HepG2 (cell line): ENCODE results near the gene RUVBL2. TPM values are rescaled to one million over a fixed set of nuclear protein-coding genes. Genes with fewer than 3 reads are reported as not detected.

Experiments used
- BORCS8-MEF2B ChIP-seq: sonication (generic); formaldehyde crosslinking; IDR thresholded peaks from 2 replicates; pipeline ENCODE4 v1.8.0; 2022; ENCODE audit warnings: mild to moderate bottlenecking, missing genetic modification reagents
- EEA1 ChIP-seq: sonication (generic); formaldehyde crosslinking; IDR thresholded peaks from 2 replicates; pipeline ENCODE4 v1.5.1; 2020; ENCODE audit warnings: mild to moderate bottlenecking, missing genetic modification reagents, borderline replicate concordance
- ETS1 ChIP-seq: sonication (generic); formaldehyde crosslinking; IDR thresholded peaks from 2 replicates; pipeline ENCODE4 v1.4.0; 2020; ENCODE audit warnings: missing genetic modification reagents
- FLYWCH1 ChIP-seq: sonication (generic); formaldehyde crosslinking; IDR thresholded peaks from 2 replicates; pipeline ENCODE4 v1.8.1; 2023; ENCODE audit warnings: mild to moderate bottlenecking, missing genetic modification reagents
- HIC2 ChIP-seq: sonication (generic); formaldehyde crosslinking; IDR thresholded peaks from 2 replicates; pipeline ENCODE4 v1.9.0; 2022; ENCODE audit warnings: low read depth, missing genetic modification reagents
- HNF1B ChIP-seq: sonication (generic); formaldehyde crosslinking; IDR thresholded peaks from 2 replicates; pipeline ENCODE4 v1.5.1; 2020; ENCODE audit warnings: mild to moderate bottlenecking, moderate library complexity, missing genetic modification reagents
- IKZF5 ChIP-seq: IDR thresholded peaks from 2 replicates; pipeline ENCODE4 v1.6.1; 2018; ENCODE audit warnings: missing genetic modification reagents, mild to moderate bottlenecking, missing compliant biosample characterization
- KAT8 ChIP-seq: IDR thresholded peaks from 2 replicates; pipeline ENCODE4 v1.6.1; 2016; ENCODE audit warnings: missing genetic modification reagents, missing compliant biosample characterization
- THAP11 ChIP-seq: IDR thresholded peaks from 2 replicates; pipeline ENCODE4 v1.6.1; 2016; ENCODE audit warnings: missing biosample characterization, missing genetic modification reagents
- ZBTB49 ChIP-seq: sonication (generic); formaldehyde crosslinking; IDR thresholded peaks from 2 replicates; pipeline ENCODE4 v1.4.0; 2020; ENCODE audit warnings: missing genetic modification reagents, borderline replicate concordance
- ZFP41 ChIP-seq: sonication (generic); formaldehyde crosslinking; IDR thresholded peaks from 2 replicates; pipeline ENCODE4 v1.4.0; 2020; ENCODE audit warnings: mild to moderate bottlenecking, missing genetic modification reagents, borderline replicate concordance
- ZNF20 ChIP-seq: sonication (generic); formaldehyde crosslinking; IDR thresholded peaks from 2 replicates; pipeline ENCODE4 v1.4.0; 2020; ENCODE audit warnings: mild to moderate bottlenecking, moderate library complexity, missing genetic modification reagents
- ZNF282 ChIP-seq: fragments of 450-650 bp; IDR thresholded peaks from 2 replicates; pipeline ENCODE4 v1.6.1; 2018; ENCODE audit not compliant: partially characterized antibody
- ZNF333 ChIP-seq: sonication (generic); formaldehyde crosslinking; IDR thresholded peaks from 2 replicates; pipeline ENCODE4 v1.4.0; 2020; ENCODE audit warnings: mild to moderate bottlenecking, missing genetic modification reagents, borderline replicate concordance
- ZNF740 ChIP-seq: sonication (generic); formaldehyde crosslinking; IDR thresholded peaks from 2 replicates; pipeline ENCODE4 v1.4.0; 2020; ENCODE audit warnings: missing genetic modification reagents
- ZNF784 ChIP-seq: sonication (generic); formaldehyde crosslinking; IDR thresholded peaks from 2 replicates; pipeline ENCODE4 v1.5.1; 2020; ENCODE audit warnings: missing genetic modification reagents, mild to moderate bottlenecking, borderline replicate concordance
- ZNF816 ChIP-seq: sonication (generic); formaldehyde crosslinking; IDR thresholded peaks from 2 replicates; pipeline ENCODE4 v1.8.0; 2022; ENCODE audit warnings: missing genetic modification reagents, mild to moderate bottlenecking, borderline replicate concordance
- polyA plus RNA-seq, 8 experiments: library from polyadenylated mRNA; depleted of rRNA in 3 of 8; stranded (reverse) in 7 of 8; unstranded in 1 of 8; fragments of >200 nt; fragmentation: Illumina TruSeq in 4 of 8; extraction: Trizol in 4 of 8; gene quantifications; 2 replicates each; pipeline versions ENCODE4 v1.2.1 to v1.2.3, GENCODE V29; 2011 to 2016; ENCODE audit warnings: low read depth in 4 of 8, missing spikeins in 1 of 8, mixed read lengths in 1 of 8; ENCODE audit not compliant: insufficient read depth in 1 of 8
- total RNA-seq, 5 experiments: library from RNA; depleted of rRNA; stranded (reverse); fragments of >200 nt; fragmentation: Illumina TruSeq; extraction: Trizol; gene quantifications; 2 replicates each; pipeline ENCODE4 v1.2.3, GENCODE V29; 2016; ENCODE audit warnings: low read depth in 1 of 5

Gene RUVBL2
- total and polyA plus RNA-seq, 2 of the 13 experiments (the other 11 are each of a cell fraction or from before 2014, with no cell fraction given) = 120 to 122 TPM

- no peak; the same call in 1 of the 2 replicates for TF ChIP-seq ETS1 (CRISPR knock-in tag)
- peak; percentile 45; the same call in 1 of the 2 replicates for TF ChIP-seq HNF1B (CRISPR knock-in tag)
- no peak for TF ChIP-seq ZNF816
- TF ChIP-seq ZNF20 (CRISPR knock-in tag) = no peak
- TF ChIP-seq IKZF5 (CRISPR knock-in tag) = no peak; the same call in 1 of the 2 replicates
- TF ChIP-seq ZBTB49 (CRISPR knock-in tag) = no peak
- peak; percentile 33; the same call in 1 of the 2 replicates for TF ChIP-seq EEA1
- no peak; the same call in 1 of the 2 replicates for TF ChIP-seq THAP11 (CRISPR knock-in tag)
- TF ChIP-seq BORCS8-MEF2B (CRISPR knock-in tag) = no peak; the same call in 1 of the 2 replicates
- peak; percentile 87; the same call in 1 of the 2 replicates for TF ChIP-seq ZFP41 (CRISPR knock-in tag)
- TF ChIP-seq FLYWCH1 (CRISPR knock-in tag) = no peak
- TF ChIP-seq ZNF282 = no peak
- no peak for TF ChIP-seq HIC2 (CRISPR knock-in tag)
- TF ChIP-seq ZNF740 (CRISPR knock-in tag) = peak; percentile 42; the same call in 1 of the 2 replicates
- no peak for TF ChIP-seq ZNF784 (CRISPR knock-in tag)
- no peak for TF ChIP-seq ZNF333 (CRISPR knock-in tag)
- no peak; the same call in none of the 2 replicates for TF ChIP-seq KAT8 (CRISPR knock-in tag)
Observed at GRCh38 chr19:48967346-48968178, 26.1 kb upstream of the RUVBL2 start (continued).
